Thyroid gland (tissue), 4 donors: ENCODE results near the gene LPCAT4.
"Not testable (repeated sequence)": the region's sequence is repeated elsewhere in the genome, so short reads cannot be mapped to it uniquely, and the experiment has no call there.

Experiments used
- CTCF ChIP-seq, 6 experiments: fragments of 200-600 bp in 3 of 6; fragments of 450-650 bp in 3 of 6; sonication (generic) in 3 of 6; IDR thresholded peaks; one replicate each; pipeline ENCODE4 v1.5.1; 2016 to 2019; ENCODE audit warnings: antibody characterized with exemption in 6 of 6, mild to moderate bottlenecking in 2 of 6, inconsistent platforms in 1 of 6, moderate library complexity in 1 of 6
- POLR2A ChIP-seq, 2 donors: fragments of 450-650 bp; IDR thresholded peaks; one replicate each; pipeline ENCODE4 v1.6.1; 2017; ENCODE audit warnings: antibody characterized with exemption in 2 of 2, mild to moderate bottlenecking in 2 of 2, moderate library complexity in 1 of 2

GRCh38 chr15:34408973-34409372, 42.0 kb upstream of the LPCAT4 start:
- not testable (repeated sequence) for TF ChIP-seq CTCF, POLR2A (IDR thresholded peaks at IDR 0.05)
